Right lobe of liver (tissue), 6 donors: ENCODE measurements around the gene POLR2H. TPM values are rescaled to one million over a fixed set of nuclear protein-coding genes. Genes with fewer than 3 reads are reported as not detected.
A peak's percentile ranks its signal among the peaks of the same experiment; 100 is the strongest.

ENCODE experiments used
- ATAC-seq, 4 donors: fragments of 200-7000 bp; cut with Tn5 transposase; one replicate each; pipeline ENCODE4 v1.9.1; 2020; ENCODE audit warnings: mild to moderate bottlenecking in 4 of 4, moderate library complexity in 4 of 4
- DNase-seq, 3 donors: peaks; one replicate each; pipeline ENCODE4 v3.0.0-alpha.2; 2020
- H3K27ac ChIP-seq, 3 donors: fragments of 200-600 bp; one replicate each; pipeline ENCODE4 v1.8.0; 2022
- H3K27me3 ChIP-seq, 2 donors: fragments of 200-600 bp; one replicate each; pipeline ENCODE4 v1.8.0; 2022
- H3K36me3 ChIP-seq, 4 donors: fragments of 200-600 bp; sonication (generic) in 1 of 4; one replicate each; pipeline versions ENCODE4 v1.5.1 to v1.8.0; 2017 to 2022; ENCODE audit warnings: control low read depth in 1 of 4
- H3K4me1 ChIP-seq, 4 donors: fragments of 200-600 bp; sonication (generic) in 1 of 4; one replicate each; pipeline versions ENCODE4 v1.5.1 to v1.8.0; 2017 to 2022; ENCODE audit warnings: control low read depth in 1 of 4
- H3K4me3 ChIP-seq, 3 donors: fragments of 200-600 bp; one replicate each; pipeline ENCODE4 v1.8.0; 2022
- H3K9me3 ChIP-seq, 4 donors: fragments of 200-600 bp; sonication (generic) in 1 of 4; one replicate each; pipeline versions ENCODE4 v1.5.1 to v1.8.0; 2017 to 2022; ENCODE audit warnings: control low read depth in 1 of 4
- CTCF ChIP-seq, 4 donors: fragments of 200-600 bp in 3 of 4; fragments of 450-650 bp in 1 of 4; IDR thresholded peaks; one replicate each; pipeline versions ENCODE4 v1.5.1 to v1.8.0; 2016 to 2022; ENCODE audit warnings: antibody characterized with exemption in 4 of 4, mild to moderate bottlenecking in 2 of 4
- POLR2A ChIP-seq: fragments of 450-650 bp; IDR thresholded peaks from one replicate; pipeline ENCODE4 v1.6.1; 2017; ENCODE audit warnings: antibody characterized with exemption, mild to moderate bottlenecking
- WGBS: methylation state at CpG from one replicate; pipeline ENCODE4 v1.1.6; 2018; ENCODE audit warnings: low coverage, low lambda C conversion rate; ENCODE audit not compliant: insufficient coverage; ENCODE audit errors: missing lambda C conversion rate; 5-methylcytosine and 5-hydroxymethylcytosine counted together
- intact Hi-C, 2 donors: fragments of 100-400 bp; cut with DNase I; formaldehyde crosslinking; loops; one replicate each; pipeline versions ENCODE4 v1.11.2 to v1.14.1; 2022
- total RNA-seq, 6 experiments: library from RNA; depleted of rRNA in 2 of 6; stranded (reverse); fragments of >200 nt in 2 of 6; fragmentation: NEBNext Ultra II Directional in 3 of 6; extraction: Animal tissue kit (Norgen Biotek cat#: 25700) in 3 of 6; gene quantifications; one replicate each; pipeline versions ENCODE4 v1.1.0 to v1.2.4, GENCODE V29; 2016 to 2023
- donor health status: DM: no; HTN: yes; CAD: no.
- donor health status: DM: no; HTN: no; CAD: no.
- donor health status: DM: no; HTN: no; CAD: no.
- donor health status: DM: no; HTN: yes; CAD: no.
- donor health status: DM: no; HTN: yes; CAD: no.

Gene POLR2H
- total RNA-seq, 6 experiments from 2014 or later = 27.4 to 65.7 (median 35.3) TPM

GRCh38 chr3:184348057-184348382, 13.5 kb upstream of the POLR2H start:
- no peaks in the 10 kb centered on the region for H3K36me3 ChIP-seq
- ATAC-seq (no peak), DNase-seq (no peak)
- H3K4me1 ChIP-seq = peaks cover 0 to 17% (median 7%) of the 10 kb centered on the region in 4 donors
- H3K4me3 ChIP-seq = no peak overlapping the region
- H3K9me3 ChIP-seq = no peaks in the 10 kb centered on the region
- H3K27ac ChIP-seq = no peak overlapping the region
- intact Hi-C loops = no loop called here
- 93% methylated on average over 2 of the region's 4 CpGs for WGBS
- no peaks in the 10 kb centered on the region for H3K27me3 ChIP-seq
- no peak for TF ChIP-seq CTCF (IDR thresholded peaks at IDR 0.05)
- TF ChIP-seq POLR2A = no peak

DNA sequence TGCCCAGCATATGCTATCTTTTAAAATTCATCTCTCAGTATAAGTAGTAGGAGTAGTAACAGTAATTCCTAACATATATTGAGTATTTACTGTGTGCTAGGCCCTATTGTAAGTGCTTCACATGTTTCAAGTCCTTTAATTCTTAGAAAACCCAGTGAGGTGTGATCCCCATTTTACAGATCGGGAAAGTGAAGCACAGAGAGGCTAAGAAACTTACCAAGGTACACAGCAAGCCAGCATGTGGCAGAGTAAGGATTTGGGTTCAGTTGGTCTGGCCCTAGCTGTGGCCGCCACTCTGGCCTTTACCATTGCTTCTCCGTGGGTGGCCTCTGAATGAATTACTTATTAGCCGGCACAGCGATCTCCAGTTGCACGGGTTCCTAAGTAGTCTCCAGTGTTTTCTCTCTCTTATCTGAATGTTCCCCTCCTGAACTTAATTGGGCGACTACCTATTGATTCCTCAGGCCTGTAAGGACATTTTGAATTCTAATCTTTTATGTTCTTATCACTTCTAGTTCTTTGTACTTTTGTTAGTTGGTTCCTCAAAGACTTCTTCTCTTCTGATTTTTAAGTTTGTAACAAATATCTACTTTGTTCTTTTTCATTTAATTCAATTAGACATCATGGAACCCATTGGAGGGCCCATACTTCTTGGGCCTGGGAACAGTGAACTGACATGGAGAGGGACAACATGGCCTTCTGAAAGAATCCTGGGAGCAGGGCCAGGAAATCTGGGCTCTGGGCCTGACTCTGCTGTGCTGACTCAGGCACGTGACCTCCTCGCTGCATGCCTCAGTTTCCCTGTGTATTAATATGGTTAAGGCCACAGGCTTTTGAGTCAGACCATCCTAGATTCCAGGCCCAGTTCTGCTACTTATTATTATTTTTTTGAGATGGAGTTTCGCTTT, 11.7 kb upstream of the POLR2H start:
- no peak for ATAC-seq
- TF ChIP-seq CTCF (IDR thresholded peaks at IDR 0.05) (no peak), POLR2A (no peak)
- Histone ChIP-seq H3K27me3 (no peaks in the 10 kb centered on the region), H3K36me3 (no peaks in the 10 kb centered on the region), H3K4me3 (no peak overlapping the region), H3K27ac (no peak overlapping the region), H3K4me1 (peaks cover 0 to 17% (median 7%) of the 10 kb centered on the region in 4 donors), H3K9me3 (no peaks in the 10 kb centered on the region)
- no peak for DNase-seq
- intact Hi-C loops = no loop called here
- 80% methylated on average over 8 of the region's 10 CpGs for WGBS

GRCh38 chr3:184350618-184351017, 10.9 kb upstream of the POLR2H start:
- no peak for ATAC-seq
- Histone ChIP-seq H3K4me1 (peaks cover 0 to 17% (median 7%) of the 10 kb centered on the region in 4 donors), H3K27me3 (no peaks in the 10 kb centered on the region), H3K9me3 (no peaks in the 10 kb centered on the region), H3K27ac (no peak overlapping the region), H3K4me3 (no peak overlapping the region), H3K36me3 (no peaks in the 10 kb centered on the region)
- DNase-seq = no peak
- intact Hi-C loops = no loop called here
- WGBS = 96% methylated on average over 5 of the region's 6 CpGs
- TF ChIP-seq POLR2A (no peak), CTCF (IDR thresholded peaks at IDR 0.05) (no peak)

DNA sequence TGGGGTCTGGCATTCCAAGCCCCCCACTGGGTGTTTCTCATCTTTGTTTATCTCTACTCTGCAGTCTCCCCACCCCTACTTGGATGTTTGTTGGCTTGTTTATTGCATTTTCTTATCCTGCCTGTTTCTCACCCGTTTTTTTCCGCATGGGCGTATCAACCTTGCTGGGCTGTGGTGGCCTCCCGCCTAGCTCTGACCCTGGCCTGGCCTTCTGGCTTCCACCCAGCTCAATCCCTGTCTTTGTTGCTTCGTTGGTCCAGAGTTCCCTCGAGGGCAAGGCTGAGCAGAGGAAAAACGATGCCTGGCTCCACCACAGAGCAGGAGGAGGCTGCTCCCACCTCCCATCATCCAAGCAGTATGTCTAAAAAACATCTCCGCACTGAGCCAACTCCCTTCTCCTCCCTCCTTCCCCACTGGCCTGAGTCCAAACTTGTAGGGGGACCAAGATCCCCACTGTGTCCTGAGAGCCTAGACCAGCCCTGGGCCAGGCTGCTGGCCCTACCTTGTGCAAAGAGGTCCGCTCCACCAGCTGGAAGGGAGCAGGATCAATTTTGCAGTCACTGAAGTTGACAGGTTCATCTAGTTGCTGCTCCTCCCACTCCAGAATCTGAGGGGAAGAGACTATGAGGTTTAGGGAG, 9.9 kb upstream of the POLR2H start:
- H3K4me1 ChIP-seq = peaks cover 0 to 17% (median 7%) of the 10 kb centered on the region in 4 donors
- peak in 1 of 4 donors; percentile 4 for ATAC-seq
- no peaks in the 10 kb centered on the region for H3K36me3 ChIP-seq
- intact Hi-C loops = no loop called here
- peak overlapping the region in 1 of 3 donors; percentile 55 for H3K27ac ChIP-seq
- H3K27me3 ChIP-seq = no peaks in the 10 kb centered on the region
- WGBS = 44% methylated on average over 8 of the region's 9 CpGs
- TF ChIP-seq CTCF (IDR thresholded peaks at IDR 0.05) (no peak), POLR2A (no peak)
- no peak overlapping the region for H3K4me3 ChIP-seq
- DNase-seq = peak in 1 of 3 donors; percentile 48
- H3K9me3 ChIP-seq = no peaks in the 10 kb centered on the region
